Adrenal gland (tissue), 12 donors: Measurements from ENCODE around the gene ZBTB9. TPM values are rescaled to one million over a fixed set of nuclear protein-coding genes. Genes with fewer than 3 reads are reported as not detected.

ENCODE experiments used
- DNase-seq, 7 donors: peaks; one replicate each; pipeline ENCODE4 v3.0.0-alpha.2; 2019 to 2020
- H3K27ac ChIP-seq, 5 donors: fragments of 200-600 bp; sonication (generic) in 4 of 5; 1 replicate in 3 of 5; 2 replicates in 2 of 5; pipeline versions ENCODE4 v1.5.1 to v1.8.0; 2016 to 2020; ENCODE audit warnings: mild to moderate bottlenecking in 1 of 5
- H3K27me3 ChIP-seq: fragments of 200-600 bp; 2 replicates; pipeline ENCODE4 v1.8.0; 2021
- H3K36me3 ChIP-seq, 2 donors: fragments of 200-600 bp; replicated peaks in 1 of 2; 1 replicate in 1 of 2; 2 replicates in 1 of 2; pipeline versions ENCODE4 v1.5.1 to v1.8.0; 2018 to 2022
- H3K4me1 ChIP-seq, 2 donors: fragments of 200-600 bp; replicated peaks in 1 of 2; 1 replicate in 1 of 2; 2 replicates in 1 of 2; pipeline versions ENCODE4 v1.5.1 to v1.8.0; 2018 to 2021
- H3K4me3 ChIP-seq, 4 donors: fragments of 200-600 bp; sonication (generic) in 3 of 4; one replicate each; pipeline ENCODE4 v1.5.1; 2016 to 2018
- H3K9me3 ChIP-seq, 3 donors: fragments of 200-600 bp; sonication (generic) in 1 of 3; replicated peaks in 1 of 3; 1 replicate in 2 of 3; 2 replicates in 1 of 3; pipeline versions ENCODE4 v1.5.1 to v1.8.0; 2016 to 2021
- CTCF ChIP-seq, 6 experiments: fragments of 450-650 bp in 4 of 6; fragments of 200-600 bp in 2 of 6; sonication (generic) in 1 of 6; IDR thresholded peaks; 1 replicate in 5 of 6; 2 replicates in 1 of 6; pipeline versions ENCODE4 v1.5.1 to v1.8.0; 2016 to 2021; ENCODE audit warnings: antibody characterized with exemption in 6 of 6, mild to moderate bottlenecking in 2 of 6, moderate library complexity in 1 of 6
- POLR2A ChIP-seq, 2 donors: fragments of 450-650 bp; IDR thresholded peaks; one replicate each; pipeline ENCODE4 v1.6.1; 2017; ENCODE audit warnings: antibody characterized with exemption in 2 of 2, mild to moderate bottlenecking in 2 of 2, moderate library complexity in 1 of 2
- WGBS, 4 donors: extraction: QIAGEN DNeasy Blood & Tissue Kit in 2 of 4; methylation state at CpG; one replicate each; pipeline versions ENCODE4 v1.1.5 to v1.1.7; 2013 to 2017; 5-methylcytosine and 5-hydroxymethylcytosine counted together
- intact Hi-C, 2 donors: fragments of 100-400 bp; cut with DNase I; formaldehyde crosslinking; loops; one replicate each; pipeline versions ENCODE4 v1.14.1 to v1.15.0; 2022 to 2023
- microRNA-seq, 3 donors: library from miRNA; unstranded; fragments of <30 nt; microRNA quantifications; one replicate each; pipeline ENCODE4, GENCODE V29; 2017 to 2020
- polyA plus RNA-seq, 3 donors: library from polyadenylated mRNA; stranded (reverse); fragments of 200-250 nt in 2 of 3; fragments of 350-450 nt in 1 of 3; fragmentation: Illumina TruSeq in 1 of 3; extraction: RNeasy Lipid Tissue Mini Kit (QIAGEN cat#74804) in 1 of 3; gene quantifications; one replicate each; pipeline ENCODE4 v1.2.3, GENCODE V29; 2013 to 2014
- small RNA-seq, 2 donors: library from RNA; depleted of rRNA; stranded (forward); fragments of <200 nt; gene quantifications; one replicate each; pipeline ENCODE3, GENCODE V24; 2016
- total RNA-seq, 9 donors: library from RNA; depleted of rRNA in 4 of 9; stranded (reverse); fragments of >200 nt in 4 of 9; fragments of 120-200 nt in 1 of 9; fragmentation: NEBNext Ultra II Directional in 1 of 9; extraction: Animal tissue kit (Norgen Biotek cat#: 25700) in 1 of 9; gene quantifications; one replicate each; pipeline versions ENCODE4 v1.1.0 to v1.2.4, GENCODE V29; 2013 to 2023
- donor health status: healthy with polysubstance abuse.
- donor health status: Bipolar disorder and iron deficiency.
- donor health status: DM: yes; HTN: yes; CAD: no.
- donor health status: DM: no; HTN: no; CAD: no.
- donor health status: DM: no; HTN: no; CAD: no.
- donor health status: DM: yes; HTN: yes; CAD: no.

ZBTB9 gene
- total and polyA plus RNA-seq, 12 donors = 2.3 to 11.2 (median 6.7) TPM

DNA sequence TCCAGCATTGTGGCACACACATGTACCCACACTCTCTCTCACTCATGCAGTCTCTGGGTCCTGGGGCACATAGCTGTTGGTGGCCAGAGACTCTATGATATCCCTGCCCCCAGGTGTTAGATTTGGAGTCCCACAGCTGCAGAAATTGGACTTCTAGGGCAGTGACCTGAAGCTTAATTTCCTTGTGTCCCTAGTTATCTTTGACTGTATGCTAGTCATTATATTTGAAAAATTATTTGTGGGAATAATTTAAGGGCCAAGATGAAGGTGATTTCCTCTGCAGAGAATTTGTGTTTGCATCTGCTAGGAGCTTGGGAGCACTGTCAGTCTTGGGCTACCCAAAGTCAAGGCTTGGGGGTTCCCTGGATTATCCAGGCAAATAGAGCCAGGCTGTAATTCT, 50.1 kb downstream of the ZBTB9 start:
- no peaks in the 10 kb centered on the region for H3K36me3 ChIP-seq
- no peak overlapping the region for H3K4me3 ChIP-seq
- H3K27ac ChIP-seq = no peak overlapping the region
- H3K27me3 ChIP-seq = no peaks in the 10 kb centered on the region
- H3K9me3 ChIP-seq = no peaks in the 10 kb centered on the region
- TF ChIP-seq CTCF (IDR thresholded peaks at IDR 0.05) (no peak), POLR2A (IDR thresholded peaks at IDR 0.05) (no peak)
- intact Hi-C loops = no loop called here
- DNase-seq = no peak
- H3K4me1 ChIP-seq = peaks cover 0 to 3% of the 10 kb centered on the region in 2 donors

- no peak overlapping the region for H3K27ac ChIP-seq
- intact Hi-C loops = no loop called here
- H3K4me3 ChIP-seq = no peak overlapping the region
- 62 to 70% (median 66%) methylated on average over 7 of the region's 7 CpGs for WGBS, 4 donors
- TF ChIP-seq POLR2A (IDR thresholded peaks at IDR 0.05) (no peak), CTCF (IDR thresholded peaks at IDR 0.05) (no peak)
- H3K27me3 ChIP-seq = no peaks in the 10 kb centered on the region
- peaks cover 0 to 4% of the 10 kb centered on the region in 2 donors for H3K4me1 ChIP-seq
- DNase-seq = no peak
- no peaks in the 10 kb centered on the region for H3K36me3 ChIP-seq
- H3K9me3 ChIP-seq = no peaks in the 10 kb centered on the region
Observed at GRCh38 chr6:33505548-33506370, 51.4 kb downstream of the ZBTB9 start.

Small RNAs within 50 kb of the gene (microRNA-seq; reads per million reads assigned to microRNA genes)
- gene MIR5004 = 0 reads per million in 3 donors

Small RNAs within 50 kb of the gene (small RNA-seq; reads per million reads assigned to genes)
- 0 reads per million in 2 donors for gene ZBTB9

Other genes with a start within 250 kb of the ZBTB9 start
- 10 to 100 TPM; 13.4 to 96.3 (median 42.8) TPM for gene HSD17B8, start 249.9 kb upstream of the ZBTB9 start, total RNA-seq
- 10 to 100 TPM; 18.9 to 24.7 (median 22.8) TPM for gene HSD17B8, start 249.9 kb upstream of the ZBTB9 start, polyA plus RNA-seq
- 10 to 100 TPM in 8 of 9 donors, 1 to 10 TPM in 1; 8.5 to 52.2 (median 27.8) TPM for gene RING1, start 246.1 kb upstream of the ZBTB9 start, total RNA-seq
- gene RING1, start 246.1 kb upstream of the ZBTB9 start, polyA plus RNA-seq = 100 to 1,000 TPM in 1 of 3 donors, 10 to 100 TPM in 2; 29.9 to 107 (median 84.5) TPM
- gene VPS52, start 182.7 kb upstream of the ZBTB9 start, total RNA-seq = 10 to 100 TPM; 21.9 to 87.0 (median 61.9) TPM
- 100 to 1,000 TPM in 2 of 3 donors, 10 to 100 TPM in 1; 59.9 to 115 (median 106) TPM for gene VPS52, start 182.7 kb upstream of the ZBTB9 start, polyA plus RNA-seq
- gene RPS18, start 182.5 kb upstream of the ZBTB9 start, total RNA-seq = 1,000 to 10,000 TPM; 1,323 to 3,303 (median 2,088) TPM
- 1,000 to 10,000 TPM; 1,797 to 8,448 (median 4,417) TPM for gene RPS18, start 182.5 kb upstream of the ZBTB9 start, polyA plus RNA-seq
- gene B3GALT4, start 177.5 kb upstream of the ZBTB9 start, total RNA-seq = 10 to 100 TPM in 8 of 9 donors, 1 to 10 TPM in 1; 8.5 to 23.7 (median 16.2) TPM
- 10 to 100 TPM in 2 of 3 donors, 1 to 10 TPM in 1; 2.6 to 11.4 (median 11.0) TPM for gene B3GALT4, start 177.5 kb upstream of the ZBTB9 start, polyA plus RNA-seq
- 100 to 1,000 TPM in 1 of 9 donors, 10 to 100 TPM in 8; 44.0 to 117 (median 53.7) TPM for gene WDR46, start 165.3 kb upstream of the ZBTB9 start, total RNA-seq
- gene WDR46, start 165.3 kb upstream of the ZBTB9 start, polyA plus RNA-seq = 100 to 1,000 TPM in 2 of 3 donors, 10 to 100 TPM in 1; 48.7 to 139 (median 104) TPM
- 100 to 1,000 TPM in 2 of 9 donors, 10 to 100 TPM in 6, 1 to 10 TPM in 1; 6.8 to 137 (median 49.8) TPM for gene PFDN6, start 165.0 kb upstream of the ZBTB9 start, total RNA-seq
- 100 to 1,000 TPM; 180 to 830 (median 713) TPM for gene PFDN6, start 165.0 kb upstream of the ZBTB9 start, polyA plus RNA-seq
- 100 to 1,000 TPM in 1 of 9 donors, 10 to 100 TPM in 8; 39.1 to 177 (median 84.5) TPM for gene RGL2, start 155.6 kb upstream of the ZBTB9 start, total RNA-seq
- 100 to 1,000 TPM in 2 of 3 donors, 10 to 100 TPM in 1; 36.4 to 224 (median 147) TPM for gene RGL2, start 155.6 kb upstream of the ZBTB9 start, polyA plus RNA-seq
- gene TAPBP, start 140.5 kb upstream of the ZBTB9 start, total RNA-seq = 100 to 1,000 TPM in 8 of 9 donors, 10 to 100 TPM in 1; 25.1 to 322 (median 194) TPM
- 100 to 1,000 TPM in 2 of 3 donors, 10 to 100 TPM in 1; 38.7 to 163 (median 107) TPM for gene TAPBP, start 140.5 kb upstream of the ZBTB9 start, polyA plus RNA-seq
- gene ZBTB22, start 136.8 kb upstream of the ZBTB9 start, total RNA-seq = 10 to 100 TPM; 16.2 to 40.3 (median 24.8) TPM
- gene ZBTB22, start 136.8 kb upstream of the ZBTB9 start, polyA plus RNA-seq = 10 to 100 TPM; 13.0 to 17.9 (median 15.4) TPM
- gene DAXX, start 131.6 kb upstream of the ZBTB9 start, total RNA-seq = 100 to 1,000 TPM in 1 of 9 donors, 10 to 100 TPM in 8; 27.5 to 106 (median 44.4) TPM
- 10 to 100 TPM; 45.8 to 81.8 (median 49.8) TPM for gene DAXX, start 131.6 kb upstream of the ZBTB9 start, polyA plus RNA-seq
- 1 to 10 TPM in 7 of 9 donors, under 1 TPM in 1, not detected in 1; 0.60 to 9.5 (median 1.7) TPM for gene KIFC1, start 62.8 kb upstream of the ZBTB9 start, total RNA-seq
- gene KIFC1, start 62.8 kb upstream of the ZBTB9 start, polyA plus RNA-seq = 1 to 10 TPM in 1 of 3 donors, under 1 TPM in 2; 0.74 to 1.4 (median 0.88) TPM
- gene PHF1, start 43.6 kb upstream of the ZBTB9 start, total RNA-seq = 100 to 1,000 TPM in 1 of 9 donors, 10 to 100 TPM in 8; 40.1 to 102 (median 64.5) TPM
- 100 to 1,000 TPM in 2 of 3 donors, 10 to 100 TPM in 1; 36.6 to 410 (median 298) TPM for gene PHF1, start 43.6 kb upstream of the ZBTB9 start, polyA plus RNA-seq
- 100 to 1,000 TPM; 202 to 437 (median 301) TPM for gene CUTA, start 36.5 kb upstream of the ZBTB9 start, total RNA-seq
- 100 to 1,000 TPM; 212 to 370 (median 213) TPM for gene CUTA, start 36.5 kb upstream of the ZBTB9 start, polyA plus RNA-seq
- gene SYNGAP1, start 34.5 kb upstream of the ZBTB9 start, total RNA-seq = 10 to 100 TPM in 4 of 9 donors, 1 to 10 TPM in 5; 2.6 to 23.9 (median 9.2) TPM
- 10 to 100 TPM in 1 of 3 donors, 1 to 10 TPM in 2; 5.0 to 73.5 (median 8.3) TPM for gene SYNGAP1, start 34.5 kb upstream of the ZBTB9 start, polyA plus RNA-seq
- 10 to 100 TPM in 8 of 9 donors, 1 to 10 TPM in 1; 9.7 to 51.9 (median 24.5) TPM for gene BAK1, start 125.7 kb downstream of the ZBTB9 start, total RNA-seq
- gene BAK1, start 125.7 kb downstream of the ZBTB9 start, polyA plus RNA-seq = 10 to 100 TPM; 17.3 to 33.5 (median 17.6) TPM
- 10 to 100 TPM in 7 of 9 donors, 1 to 10 TPM in 2; 1.3 to 38.1 (median 28.8) TPM for gene ITPR3, start 166.7 kb downstream of the ZBTB9 start, total RNA-seq
- gene ITPR3, start 166.7 kb downstream of the ZBTB9 start, polyA plus RNA-seq = 10 to 100 TPM in 2 of 3 donors, 1 to 10 TPM in 1; 3.0 to 21.6 (median 14.2) TPM